ENCODE data around the gene LPCAT3.

GRCh38 chr12:6943722-6944380 lies 74.4 kb downstream of the LPCAT3 start, which contains the start of the genes C12orf57 and RNU7-1:
- TF ChIP-seq ZNF598 (CRISPR knock-in tag; IDR thresholded peaks at IDR 0.05; ENCODE audit: borderline replicate concordance), result no peak
- 0 out of 2 replicates have a peak, but pooled peaks have one; percentile 40 for TF ChIP-seq FOXK2 (IDR thresholded peaks at IDR 0.05)
- peak; percentile 50; the same call in 1 of the 2 replicates for TF ChIP-seq ZBTB33 (CRISPR knock-in tag; IDR thresholded peaks at IDR 0.05)
- no peak for TF ChIP-seq HCFC1 (IDR thresholded peaks at IDR 0.05; ENCODE audit: low read depth, low read length)
- TF ChIP-seq AKAP8 (CRISPR knock-in tag; IDR thresholded peaks at IDR 0.05), result no peak; the same call in 1 of the 2 replicates
- TF ChIP-seq YY1 (IDR thresholded peaks at IDR 0.05; ENCODE audit: insufficient read depth, insufficient replicate concordance, low read depth, low read length), result peak; percentile 47
- peak; percentile 97 for TF ChIP-seq HOXA7 (CRISPR knock-in tag; IDR thresholded peaks at IDR 0.05)
- TF ChIP-seq THAP9 (CRISPR knock-in tag; IDR thresholded peaks at IDR 0.05; ENCODE audit: borderline replicate concordance), result no peak
- no peak for TF ChIP-seq NBN (conservative IDR thresholded peaks at IDR 0.05)
- TF ChIP-seq MXI1 (IDR thresholded peaks at IDR 0.05; ENCODE audit: borderline replicate concordance, low read depth, low read length), result peak; percentile 40; the same call in 1 of the 3 replicates
- peak; percentile 52; the same call in 1 of the 2 replicates for TF ChIP-seq NFE2 (CRISPR knock-in tag; IDR thresholded peaks at IDR 0.05)
- TF ChIP-seq PBX2 (CRISPR knock-in tag; IDR thresholded peaks at IDR 0.05), result no peak

Data from HepG2 (cell line).